SK-N-SH treated with all-trans-retinoic acid at 6 μM for 48 hours (cell line): Measurements from ENCODE around the gene C2CD5.

ENCODE experiments used
- ATAC-seq: fragments of 200-7000 bp; cut with Tn5 transposase; 3 replicates; pipeline ENCODE4 v1.9.1; 2020; ENCODE audit warnings: mild to moderate bottlenecking, moderate library complexity
- ARNTL ChIP-seq: fragments of 450-650 bp; formaldehyde crosslinking; IDR thresholded peaks from 2 replicates; pipeline ENCODE4 v1.5.0; 2020; ENCODE audit warnings: low read depth, mild to moderate bottlenecking, moderate library complexity, borderline replicate concordance
- BACH2 ChIP-seq: fragments of 250-450 bp; sonication (Bioruptor Pico); IDR thresholded peaks from 2 replicates; pipeline ENCODE4 v1.9.0; 2021; ENCODE audit warnings: mild to moderate bottlenecking, borderline replicate concordance
- CREB5 ChIP-seq: fragments of 250-450 bp; sonication (Bioruptor Pico); IDR thresholded peaks from 2 replicates; pipeline ENCODE4 v1.5.1; 2020; ENCODE audit warnings: low read depth, mild to moderate bottlenecking, moderate library complexity
- CSDC2 ChIP-seq: fragments of 250-450 bp; sonication (Bioruptor Pico); IDR thresholded peaks from 2 replicates; pipeline ENCODE4 v1.5.0; 2020; ENCODE audit warnings: mild to moderate bottlenecking, moderate library complexity
- CSRNP3 ChIP-seq: fragments of 250-450 bp; sonication (Bioruptor Pico); IDR thresholded peaks from 2 replicates; pipeline ENCODE4 v1.5.1; 2021; ENCODE audit warnings: mild to moderate bottlenecking, moderate library complexity
- ESRRG ChIP-seq: fragments of 250-450 bp; sonication (Bioruptor Pico); IDR thresholded peaks from 2 replicates; pipeline ENCODE4 v1.6.1; 2021; ENCODE audit warnings: mild to moderate bottlenecking
- GLIS3 ChIP-seq: fragments of 250-450 bp; sonication (Bioruptor Pico); IDR thresholded peaks from 2 replicates; pipeline ENCODE4 v1.5.0; 2020; ENCODE audit warnings: mild to moderate bottlenecking, moderate library complexity
- ISL1 ChIP-seq: fragments of 250-450 bp; sonication (Bioruptor Pico); IDR thresholded peaks from 2 replicates; pipeline ENCODE4 v2.1.2; 2022; ENCODE audit warnings: mild to moderate bottlenecking, moderate library complexity
- PATZ1 ChIP-seq: fragments of 250-450 bp; sonication (Bioruptor Pico); IDR thresholded peaks from 2 replicates; pipeline ENCODE4 v1.8.0; 2020; ENCODE audit warnings: mild to moderate bottlenecking, moderate library complexity, borderline replicate concordance
- POU6F1 ChIP-seq: fragments of 250-450 bp; sonication (Bioruptor Pico); IDR thresholded peaks from 2 replicates; pipeline ENCODE4 v1.8.0; 2021; ENCODE audit warnings: low read depth, mild to moderate bottlenecking, moderate library complexity, borderline replicate concordance
- PPARA ChIP-seq: fragments of 250-450 bp; sonication (Bioruptor Pico); IDR thresholded peaks from 2 replicates; pipeline ENCODE4 v1.5.0; 2020; ENCODE audit warnings: mild to moderate bottlenecking, borderline replicate concordance
- RARB ChIP-seq: fragments of 250-450 bp; sonication (Bioruptor Pico); IDR thresholded peaks from 2 replicates; pipeline ENCODE4 v1.8.0; 2021; ENCODE audit warnings: mild to moderate bottlenecking, moderate library complexity
- SNAI2 ChIP-seq: fragments of 250-450 bp; sonication (Bioruptor Pico); IDR thresholded peaks from 2 replicates; pipeline ENCODE4 v1.5.0; 2020; ENCODE audit warnings: mild to moderate bottlenecking, moderate library complexity
- TCF4 ChIP-seq: fragments of 250-450 bp; sonication (Bioruptor Pico); IDR thresholded peaks from 2 replicates; pipeline ENCODE4 v1.8.0; 2021; ENCODE audit warnings: mild to moderate bottlenecking, moderate library complexity, borderline replicate concordance
- TOX ChIP-seq: fragments of 250-450 bp; sonication (Bioruptor Pico); IDR thresholded peaks from 2 replicates; pipeline ENCODE4 v1.8.0; 2021; ENCODE audit warnings: mild to moderate bottlenecking, moderate library complexity, borderline replicate concordance
- TSHZ2 ChIP-seq: fragments of 250-450 bp; sonication (Bioruptor Pico); IDR thresholded peaks from 2 replicates; pipeline ENCODE4 v1.5.0; 2020; ENCODE audit warnings: mild to moderate bottlenecking, moderate library complexity
- ZC3H10 ChIP-seq: fragments of 250-450 bp; sonication (Bioruptor Pico); IDR thresholded peaks from 2 replicates; pipeline ENCODE4 v1.5.1; 2021; ENCODE audit warnings: mild to moderate bottlenecking, moderate library complexity
- ZNF565 ChIP-seq: fragments of 450-650 bp; formaldehyde crosslinking; conservative IDR thresholded peaks from 2 replicates; pipeline ENCODE4 v1.5.0; 2020; ENCODE audit warnings: low read depth, mild to moderate bottlenecking, moderate library complexity
- ZNF8 ChIP-seq: fragments of 450-650 bp; formaldehyde crosslinking; IDR thresholded peaks from 2 replicates; pipeline ENCODE4 v1.5.0; 2020; ENCODE audit warnings: mild to moderate bottlenecking, moderate library complexity

Gene C2CD5

GRCh38 chr12:22593864-22594263, 49.5 kb upstream of the C2CD5 start (continued):
- TF ChIP-seq BACH2 (CRISPR knock-in tag) = no peak

GRCh38 chr12:22588817-22589216, 44.5 kb upstream of the C2CD5 start:
- TF ChIP-seq CSDC2 (no peak), ZNF8 (no peak), ZC3H10 (CRISPR knock-in tag) (no peak), TSHZ2 (CRISPR knock-in tag) (no peak), TOX (CRISPR knock-in tag) (no peak), GLIS3 (no peak), ISL1 (no peak), TCF4 (CRISPR knock-in tag) (no peak)
- ATAC-seq = no peak

GRCh38 chr12:22578328-22578727, 34.0 kb upstream of the C2CD5 start:
- TF ChIP-seq TCF4 (CRISPR knock-in tag) (no peak), ESRRG (CRISPR knock-in tag) (no peak), PPARA (CRISPR knock-in tag) (no peak), CSRNP3 (CRISPR knock-in tag) (no peak), TSHZ2 (CRISPR knock-in tag) (no peak), ISL1 (no peak), PATZ1 (no peak), ZNF565 (no peak), ZC3H10 (CRISPR knock-in tag) (no peak), SNAI2 (CRISPR knock-in tag) (no peak), RARB (CRISPR knock-in tag) (no peak), POU6F1 (CRISPR knock-in tag) (no peak)
- no peak for ATAC-seq

- ATAC-seq = no peak
- no peak for TF ChIP-seq PPARA (CRISPR knock-in tag)
- no peak for TF ChIP-seq ZNF8
- TF ChIP-seq SNAI2 (CRISPR knock-in tag) = no peak
- TF ChIP-seq CSDC2 = no peak
- no peak for TF ChIP-seq RARB (CRISPR knock-in tag)
- TF ChIP-seq TOX (CRISPR knock-in tag) = no peak
- no peak for TF ChIP-seq ARNTL (CRISPR knock-in tag)
- TF ChIP-seq GLIS3 = no peak
- TF ChIP-seq BACH2 (CRISPR knock-in tag) = no peak
- no peak for TF ChIP-seq POU6F1 (CRISPR knock-in tag)
- TF ChIP-seq TCF4 (CRISPR knock-in tag) = no peak
- no peak for TF ChIP-seq CREB5 (CRISPR knock-in tag)
- no peak for TF ChIP-seq ISL1
- no peak for TF ChIP-seq PATZ1
- no peak for TF ChIP-seq ZC3H10 (CRISPR knock-in tag)
These were observed 33.3 kb upstream of the C2CD5 start for GRCh38 chr12:22577667-22578066.
